NCI-H2171 treated with DMSO at 0.1 percent for 48 hours (cell line): ENCODE data around the gene PRELID2.

Experiments
- DNase-seq: peaks from one replicate; lab custom pipeline; 2025; lab: John Stamatoyannopoulos, UW

PRELID2 gene

DNA sequence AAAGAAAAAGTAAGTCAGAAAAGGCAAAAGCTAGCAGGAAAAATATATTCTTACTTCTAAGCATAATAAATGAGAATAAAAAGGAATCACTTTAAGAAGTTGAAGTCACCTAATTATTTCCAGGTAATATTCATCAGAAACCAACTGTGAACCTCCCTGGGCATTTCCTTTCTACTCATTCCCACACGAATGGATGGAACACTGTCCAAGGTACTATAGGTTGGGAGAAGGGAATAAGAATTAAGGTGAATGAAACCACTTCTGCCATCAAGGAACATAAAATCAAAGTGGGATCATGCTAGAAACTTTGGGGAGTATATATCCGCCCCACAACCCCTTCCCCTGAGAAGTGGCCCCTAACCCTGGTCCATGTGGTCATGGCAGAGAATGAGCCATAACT is 41.6 kb downstream of the PRELID2 start:
- no peak for DNase-seq

DNA sequence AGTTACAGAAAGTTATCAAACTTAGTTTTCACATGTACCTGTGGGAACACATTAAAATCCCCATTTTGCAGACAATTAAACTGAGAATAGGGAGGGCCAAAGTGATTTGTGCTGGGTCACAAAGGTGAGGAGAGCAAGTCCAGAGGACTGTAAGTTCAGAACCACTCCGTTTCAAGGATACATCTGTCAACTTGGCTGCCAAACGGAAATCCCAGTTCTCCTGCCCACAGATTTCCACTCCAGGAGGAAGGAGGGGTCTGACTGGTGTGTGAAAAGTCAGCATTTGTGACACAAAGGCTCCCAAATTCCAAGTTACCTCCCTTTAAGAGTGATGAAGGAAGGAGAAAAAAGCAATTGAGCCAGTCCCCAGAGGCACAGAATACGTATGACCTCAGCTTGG is 42.3 kb downstream of the PRELID2 start:
- DNase-seq, result no peak

DNA sequence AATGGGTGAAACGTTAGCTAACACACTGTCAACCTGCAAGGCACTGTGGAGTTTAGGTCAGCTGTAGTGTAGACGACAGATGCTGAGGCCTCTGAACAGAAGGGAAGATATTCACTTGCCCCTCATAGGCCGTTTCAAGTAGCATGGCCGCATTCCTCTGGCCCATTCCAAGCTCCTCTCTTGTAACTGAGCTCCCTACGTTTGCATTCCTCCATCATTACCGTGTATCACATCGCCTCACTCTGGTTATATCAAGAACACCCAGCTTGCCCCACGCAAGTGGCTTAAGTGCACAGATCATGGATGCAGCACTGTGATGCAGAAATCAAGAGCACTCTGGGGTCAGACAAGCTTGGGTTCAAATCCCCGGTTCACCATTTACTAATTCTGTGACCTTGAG is 43.3 kb downstream of the PRELID2 start:
- no peak for DNase-seq

DNA sequence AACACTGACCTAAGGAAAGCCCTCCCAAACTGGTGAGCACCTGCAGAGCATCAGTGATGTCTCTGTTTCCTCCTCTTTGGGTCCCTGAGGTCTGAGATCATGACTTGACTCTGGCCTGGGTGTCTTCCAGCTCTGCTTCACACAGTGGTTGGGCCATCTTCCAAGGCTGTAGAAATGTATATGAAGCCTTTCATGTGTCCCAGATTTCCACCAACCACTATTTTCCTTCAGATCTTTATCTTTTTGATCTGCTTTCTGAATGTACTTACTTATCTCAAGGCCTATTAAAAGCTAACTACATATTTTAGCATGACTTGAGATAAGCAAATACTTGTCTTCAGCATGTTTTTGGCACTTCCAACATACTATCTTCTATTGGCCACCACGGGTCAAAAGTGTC is 47.1 kb downstream of the PRELID2 start:
- DNase-seq, result no peak

DNA sequence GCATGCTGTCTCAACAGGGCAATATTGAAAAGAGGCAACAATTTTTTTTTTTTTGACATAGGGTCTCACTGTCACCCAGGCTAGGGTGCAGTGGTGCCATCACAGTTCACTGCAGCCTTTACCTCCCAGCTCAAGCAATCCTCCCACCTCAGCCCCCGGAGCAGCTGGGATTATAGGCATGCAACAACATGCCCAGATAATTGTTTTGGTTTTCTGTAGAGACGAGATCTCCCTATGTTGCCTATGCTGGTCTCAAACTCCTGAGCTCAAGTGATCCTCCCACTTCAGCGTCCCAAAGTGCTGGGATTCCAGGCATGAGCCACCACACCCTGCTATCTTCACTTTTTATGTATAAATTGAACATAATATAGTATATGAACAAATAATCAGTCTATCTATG is 47.6 kb downstream of the PRELID2 start:
- peak; percentile 3 for DNase-seq

DNA sequence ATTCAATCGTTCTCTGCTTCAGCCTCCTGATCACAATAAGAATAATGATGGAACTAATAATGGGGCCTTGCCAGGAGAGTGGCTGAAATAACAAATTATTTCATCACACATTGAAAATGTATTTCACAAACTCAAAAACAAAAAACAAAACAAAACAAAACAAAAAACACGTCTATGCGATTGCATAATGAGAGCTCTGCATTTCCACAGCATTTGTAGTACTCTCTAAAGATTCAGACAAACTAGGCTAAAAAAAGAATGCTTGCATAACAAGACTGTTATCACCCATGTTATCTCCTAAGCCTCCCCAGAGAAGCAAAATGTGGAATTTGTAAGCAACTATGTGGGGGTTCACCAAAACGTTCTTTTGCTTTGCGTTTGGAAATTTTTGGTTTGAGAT is 48.1 kb downstream of the PRELID2 start:
- no peak for DNase-seq

DNA sequence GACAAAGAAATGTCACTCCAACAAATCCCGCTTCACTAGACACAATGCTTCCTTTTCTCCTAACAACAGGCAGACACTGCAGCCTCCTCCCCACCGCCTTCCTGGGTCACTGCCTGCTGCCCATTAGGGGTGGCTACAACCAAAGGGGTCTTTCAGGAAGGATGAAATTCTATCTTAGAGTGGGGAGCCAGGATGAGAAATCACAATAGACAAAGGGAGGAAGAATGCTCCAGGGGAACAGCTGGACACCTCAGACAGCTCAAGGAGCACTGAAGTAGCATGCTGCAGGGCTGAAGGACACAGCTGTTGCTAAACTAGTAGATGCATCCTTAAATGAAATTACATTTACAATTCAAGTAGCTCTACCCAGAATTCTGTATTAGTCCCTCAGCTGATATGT is 54.2 kb downstream of the PRELID2 start:
- no peak for DNase-seq

DNA sequence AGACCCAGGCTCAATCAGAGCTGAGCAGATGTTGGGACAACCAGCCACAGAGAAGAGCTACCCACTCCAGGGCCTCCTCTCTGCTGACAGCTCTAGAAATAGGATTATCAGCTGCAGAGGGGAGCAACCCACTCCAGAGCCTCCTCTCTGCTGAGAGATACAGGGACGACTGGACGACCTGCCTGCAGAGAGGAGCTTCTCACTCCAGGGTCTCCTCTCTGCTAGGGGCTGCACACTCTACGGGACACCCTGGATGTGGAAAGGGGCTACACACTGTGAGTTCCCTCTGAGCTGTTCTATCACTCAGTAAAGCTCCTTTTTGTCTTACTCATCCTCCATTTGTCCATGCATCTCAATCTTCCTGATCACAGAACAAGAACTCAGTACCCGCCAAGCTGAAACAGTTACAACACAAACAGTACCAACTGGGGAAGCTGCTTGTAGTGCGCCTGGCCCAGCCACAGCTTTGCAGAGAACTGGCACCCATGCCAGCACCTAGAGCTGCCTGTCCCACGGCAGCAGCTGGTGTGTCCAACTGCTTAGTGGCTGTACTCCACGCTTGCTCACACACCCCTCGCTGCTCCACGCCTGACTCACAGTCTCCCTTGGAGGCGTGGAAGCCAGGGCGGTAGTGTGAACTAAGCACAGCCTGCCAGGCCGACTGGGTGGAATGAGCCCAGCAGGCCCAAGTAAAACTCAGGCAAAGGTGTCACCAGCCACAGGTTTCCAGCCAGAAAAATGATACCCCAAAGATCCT is 56.8 kb downstream of the PRELID2 start:
- no peak for DNase-seq

DNA sequence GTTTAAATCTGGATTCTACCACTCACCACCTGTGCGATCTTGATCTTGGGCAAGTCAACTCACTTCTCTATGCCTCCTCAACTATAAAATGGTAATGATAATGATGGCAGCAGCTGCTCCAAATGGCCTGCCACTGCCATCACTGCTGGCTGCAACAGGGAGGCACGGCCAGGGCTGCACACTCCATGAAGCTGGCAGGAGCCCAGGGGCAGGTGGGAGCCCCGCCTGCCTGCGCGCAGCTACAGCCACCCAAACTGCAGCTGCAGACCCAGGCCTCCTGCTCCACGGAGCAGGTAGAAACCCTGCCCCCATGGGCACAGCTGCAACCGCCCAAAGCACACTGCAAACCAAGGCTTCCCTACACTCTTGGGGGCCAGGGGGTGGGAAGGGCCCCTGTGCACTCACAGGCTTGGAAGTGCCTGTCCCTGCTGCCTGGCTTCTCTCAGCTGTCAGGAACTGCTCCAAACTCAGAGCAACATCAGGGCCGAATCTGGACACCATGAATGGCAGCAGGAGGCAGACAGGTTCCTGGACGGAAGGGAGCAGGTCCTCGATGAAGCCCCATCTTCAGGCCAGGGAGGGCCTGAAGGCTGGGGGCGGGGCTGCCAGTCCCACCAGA is 57.6 kb downstream of the PRELID2 start:
- DNase-seq, result no peak

DNA sequence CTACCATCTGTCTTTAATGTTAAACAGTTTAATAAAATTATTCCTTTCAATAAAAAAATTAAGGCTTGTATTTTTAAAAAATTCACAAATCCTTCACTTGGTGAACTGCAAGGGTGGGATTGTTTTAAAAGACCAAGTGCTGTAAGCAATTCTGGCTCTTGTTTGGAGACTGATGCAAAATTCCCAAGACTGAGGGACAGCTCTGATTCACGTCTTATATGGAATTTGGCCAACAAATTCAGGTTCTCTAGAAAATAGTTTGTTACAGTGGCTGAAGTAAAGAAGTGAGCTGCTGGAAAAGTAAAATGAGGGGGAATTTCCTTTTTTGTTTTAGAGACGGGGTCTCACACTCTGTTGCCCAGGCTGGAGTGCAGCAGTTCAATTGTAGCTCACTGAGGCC is 58.3 kb downstream of the PRELID2 start:
- no peak for DNase-seq

DNA sequence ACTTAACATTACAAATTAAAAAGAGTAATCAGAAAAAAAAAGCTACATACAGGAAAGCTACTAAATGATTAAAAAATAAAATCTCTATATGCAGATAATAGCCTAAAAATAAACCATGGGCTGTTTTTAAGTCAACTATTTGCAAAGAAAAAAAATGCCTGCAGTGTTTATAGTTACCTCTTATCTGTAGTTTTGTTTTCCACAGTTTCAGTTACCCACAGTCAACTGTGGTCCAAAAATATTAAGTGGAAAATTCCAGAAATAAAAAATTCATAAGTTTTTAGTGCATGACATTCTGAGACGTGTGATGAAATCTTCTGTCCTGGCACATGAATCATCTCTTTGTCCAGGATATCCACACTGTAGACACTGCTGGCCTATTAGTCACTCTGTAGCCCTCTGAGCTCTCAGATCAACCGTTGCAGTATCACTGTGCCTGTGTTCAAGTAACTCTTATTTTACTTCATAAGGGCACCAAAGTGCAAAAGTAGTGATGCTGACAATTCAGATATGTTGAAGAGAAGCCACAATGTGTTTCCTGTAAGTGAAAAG is 59.2 kb downstream of the PRELID2 start:
- DNase-seq, result no peak

DNA sequence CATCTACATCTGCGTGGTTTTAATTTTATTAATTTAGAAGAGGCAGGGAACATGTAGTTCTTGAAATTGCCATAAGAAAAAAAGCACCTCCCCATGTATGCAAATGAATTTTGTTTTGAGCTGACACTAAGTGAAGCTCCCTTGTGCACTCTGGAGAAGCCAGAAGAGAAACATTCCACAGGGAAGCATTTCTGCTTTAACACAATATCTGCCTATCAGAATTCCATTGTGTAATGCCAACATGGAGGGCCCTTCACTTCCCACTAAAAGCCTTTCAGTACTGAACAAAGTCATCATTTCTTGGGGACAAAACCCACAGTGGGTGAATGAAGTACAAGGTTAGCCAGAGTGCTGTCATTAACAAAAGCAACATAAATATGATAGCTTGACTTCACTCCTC is 59.7 kb downstream of the PRELID2 start:
- DNase-seq, result no peak

DNA sequence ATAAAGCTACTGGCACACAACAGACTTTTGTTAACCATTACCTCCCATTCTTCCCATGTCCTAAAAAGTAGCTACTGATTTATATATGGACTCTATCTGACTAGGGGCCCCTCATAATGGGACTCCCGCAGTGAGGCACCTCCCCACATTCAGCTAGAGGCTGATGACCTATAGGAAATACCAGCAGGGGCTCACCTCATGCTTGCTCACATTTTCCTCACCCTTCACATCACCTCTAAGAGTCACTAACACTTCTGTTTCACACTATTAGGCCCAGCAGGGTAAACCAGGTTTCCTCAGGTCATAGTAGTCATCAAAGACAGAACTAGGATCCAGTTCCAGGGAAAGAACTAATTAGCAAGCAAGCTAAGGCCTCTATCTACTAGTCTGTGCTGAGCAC is 60.7 kb downstream of the PRELID2 start:
- DNase-seq, result no peak

DNA sequence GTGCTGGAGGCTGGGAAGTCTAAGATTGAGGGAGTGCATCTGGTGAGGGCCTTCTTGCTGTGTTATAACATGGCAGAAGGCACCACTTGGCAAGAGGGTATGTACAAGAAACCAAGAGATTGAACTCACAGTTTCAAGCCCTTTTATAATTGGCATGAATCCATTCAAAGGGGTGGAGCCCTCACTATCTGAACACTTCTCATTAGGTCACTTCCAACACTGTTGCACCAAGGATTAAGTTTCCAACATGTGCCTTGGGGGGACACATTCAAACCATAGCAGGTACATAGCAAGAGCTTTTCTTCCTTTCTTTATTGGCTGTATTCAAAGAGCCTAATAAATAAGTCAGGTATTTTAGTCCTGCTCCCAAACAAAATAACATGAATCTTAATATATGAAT is 62.7 kb downstream of the PRELID2 start:
- no peak for DNase-seq

DNA sequence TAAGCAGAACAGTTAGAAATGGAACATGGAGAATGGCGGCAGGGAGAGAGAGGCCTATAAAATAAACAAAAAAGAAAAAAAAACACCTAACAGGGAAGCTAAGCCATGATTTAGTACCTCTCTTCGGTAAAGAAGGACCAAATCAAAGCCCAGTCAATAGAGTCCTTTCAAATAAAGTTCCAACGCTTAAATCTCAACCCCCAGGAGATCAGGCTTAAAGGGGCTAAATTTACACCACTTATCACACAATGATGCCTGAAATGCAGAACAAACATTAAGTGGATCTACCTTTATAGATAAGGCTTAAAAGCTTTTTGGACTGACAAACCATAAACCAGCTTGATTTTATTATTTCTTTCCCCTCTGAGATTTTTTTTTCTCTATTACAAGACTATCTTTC is 66.3 kb downstream of the PRELID2 start:
- no peak for DNase-seq

DNA sequence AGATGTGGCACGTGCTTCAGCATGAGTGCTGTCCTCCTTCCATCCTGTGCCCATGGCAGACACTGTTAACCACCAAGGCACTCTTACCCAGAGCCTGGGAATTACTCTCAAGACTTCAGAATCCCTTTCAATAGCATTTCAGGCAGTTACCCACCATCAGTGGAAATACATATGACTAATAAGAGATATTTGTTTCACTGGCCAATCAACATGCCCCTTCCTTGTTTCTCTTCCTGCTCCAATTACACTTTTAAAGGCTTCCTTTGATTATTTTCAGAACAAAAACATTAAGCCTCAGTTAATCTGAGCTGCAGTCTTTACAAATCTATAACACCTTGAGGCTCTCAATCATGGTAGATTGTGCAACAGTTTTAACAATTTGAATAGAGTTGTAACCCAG is 70.8 kb downstream of the PRELID2 start:
- no peak for DNase-seq

DNA sequence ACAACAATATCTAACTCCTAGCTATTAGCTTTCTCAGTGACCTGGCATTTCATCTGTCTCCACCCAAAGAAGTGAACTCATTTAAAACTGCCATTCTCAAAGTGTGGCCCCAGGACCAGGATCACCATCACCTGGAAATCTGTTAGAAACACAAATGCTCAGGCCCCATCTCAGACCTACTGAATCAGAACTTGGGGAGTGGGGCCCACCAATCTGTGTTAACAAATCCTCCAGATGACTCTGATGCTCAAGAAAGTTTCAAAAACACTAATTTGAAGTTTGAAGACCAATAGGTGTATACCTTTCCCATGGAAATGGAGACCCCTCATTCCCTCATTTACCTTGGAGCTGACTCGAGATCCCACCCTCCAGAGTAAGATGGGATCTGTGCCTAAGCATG is 72.3 kb downstream of the PRELID2 start:
- DNase-seq, result no peak

DNA sequence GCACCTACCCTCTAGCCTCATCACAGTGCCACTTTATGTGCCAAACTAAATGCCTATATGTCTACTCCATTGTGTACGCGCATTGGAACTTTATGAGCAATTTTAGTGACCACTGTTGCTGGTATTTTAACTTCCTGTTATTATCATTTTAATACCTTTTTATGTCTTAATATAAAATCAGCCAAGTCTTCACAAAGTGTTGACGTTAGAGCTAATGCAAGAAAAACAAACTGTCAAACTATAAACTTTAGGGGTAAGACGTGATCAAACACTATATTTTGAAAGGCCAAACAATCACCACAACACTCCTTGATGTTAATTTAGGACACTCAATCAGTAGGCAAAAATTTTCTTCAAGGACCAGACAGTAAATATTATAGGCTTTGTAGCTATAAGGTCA is 73.9 kb downstream of the PRELID2 start:
- DNase-seq, result no peak

DNA sequence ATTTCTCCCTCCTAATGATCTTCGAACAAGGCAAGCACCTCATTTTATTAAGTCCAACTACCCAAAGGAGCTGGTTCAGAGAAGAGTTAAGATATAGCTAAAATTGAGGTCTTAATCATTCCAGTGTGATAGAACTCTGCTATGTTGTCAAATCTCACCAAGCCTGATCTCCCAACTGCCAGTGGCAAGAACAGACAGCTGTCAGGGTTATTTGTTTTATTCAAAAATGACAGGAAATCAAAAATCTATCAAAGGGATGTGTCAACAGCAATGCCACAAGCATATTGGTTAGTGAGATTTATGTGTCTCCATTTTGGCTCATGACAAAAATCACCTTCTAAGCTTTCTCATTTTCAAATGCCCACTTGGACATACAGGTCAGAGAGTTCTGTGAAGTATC is 74.5 kb downstream of the PRELID2 start:
- no peak for DNase-seq

DNA sequence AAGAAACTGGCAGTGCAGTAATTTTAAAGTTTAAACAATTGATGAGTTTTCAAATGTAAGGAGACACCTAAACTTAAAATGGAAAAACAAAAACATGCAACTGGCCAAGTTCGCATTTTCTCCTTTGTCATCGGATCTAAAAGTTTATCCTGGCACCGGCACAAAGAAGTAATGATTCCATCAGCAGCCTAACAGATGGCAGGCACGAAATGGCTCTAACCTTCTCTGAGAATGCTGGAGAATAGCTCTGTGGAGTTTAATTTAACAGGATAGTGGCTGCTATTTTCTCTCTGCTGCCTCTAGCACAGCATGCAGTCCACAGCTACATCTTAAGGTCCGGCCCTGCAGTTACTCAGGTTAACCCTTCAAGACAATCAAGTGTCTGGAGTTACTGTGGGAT is 82.2 kb downstream of the PRELID2 start:
- DNase-seq, result no peak

DNA sequence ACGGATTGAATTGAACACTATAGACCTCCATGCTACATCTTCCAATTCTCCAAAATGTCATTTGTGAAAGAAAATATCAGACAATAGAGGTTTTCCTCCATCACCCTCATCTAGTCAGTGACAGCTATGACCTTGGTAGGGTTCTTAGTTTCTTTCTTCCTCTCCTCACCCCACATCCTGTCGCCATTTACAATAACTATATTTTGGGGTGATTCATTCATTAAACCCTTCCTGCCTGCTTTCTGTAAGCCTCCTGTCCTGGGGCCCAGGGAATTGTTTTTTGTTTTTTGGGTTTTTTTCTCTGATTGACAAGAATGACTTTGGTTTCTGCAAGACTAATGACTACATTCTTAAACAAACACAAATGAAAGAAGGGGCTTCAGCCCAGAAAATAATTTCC is 82.6 kb downstream of the PRELID2 start:
- no peak for DNase-seq

DNA sequence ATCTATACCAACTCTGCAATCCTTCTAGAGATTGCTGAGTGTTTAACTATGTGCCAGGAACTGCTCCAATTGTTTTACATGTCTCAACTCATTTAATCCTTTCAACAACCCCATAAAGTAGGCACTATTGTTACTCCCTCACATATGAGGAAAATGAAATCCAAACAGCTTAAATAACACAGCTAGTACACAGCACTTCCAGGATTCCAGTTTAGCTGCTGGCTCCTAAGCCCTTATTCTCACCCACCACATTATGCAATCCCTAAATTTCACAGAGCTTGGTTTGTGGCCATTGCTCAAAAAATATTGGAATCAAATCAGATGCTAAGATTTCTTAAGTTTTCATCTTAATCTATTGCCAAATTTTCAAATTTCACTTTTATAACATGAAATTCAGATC is 84.9 kb downstream of the PRELID2 start:
- no peak for DNase-seq

DNA sequence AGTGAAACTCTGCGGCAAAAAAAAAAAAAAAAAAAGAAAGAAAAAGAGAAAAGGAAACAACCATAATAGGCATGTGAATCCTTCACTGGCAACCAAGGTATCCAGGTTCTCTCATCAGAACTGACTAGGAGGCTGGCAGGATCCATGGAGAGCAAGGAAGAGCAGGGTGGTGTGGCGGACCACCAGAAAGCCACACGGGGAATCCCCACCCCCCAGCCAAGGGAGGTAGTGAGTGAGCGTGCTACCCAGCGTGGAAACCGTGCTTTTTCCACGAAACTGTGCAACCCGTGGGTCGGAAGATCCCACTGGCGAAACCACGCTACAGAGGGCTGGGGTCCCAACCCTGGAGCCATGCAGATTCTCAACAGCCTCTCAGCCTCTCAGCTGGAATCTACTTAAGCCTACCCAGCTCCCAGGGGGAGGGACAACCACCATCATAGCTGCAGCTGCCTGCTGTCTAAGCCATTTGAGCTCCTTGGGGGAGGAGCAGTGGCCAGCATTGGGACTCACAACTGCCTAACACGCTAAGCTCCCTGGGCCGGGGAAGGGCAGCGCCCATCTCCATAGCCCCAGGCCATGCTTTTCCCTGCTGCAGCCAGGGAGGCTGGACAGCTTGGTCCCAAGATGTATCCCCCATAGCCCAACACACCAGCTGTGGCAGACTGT is 91.6 kb downstream of the PRELID2 start:
- no peak for DNase-seq
